GM12878 (cell line): ENCODE data around the gene NEBL. TPM values are rescaled to one million over a fixed set of nuclear protein-coding genes. Genes with fewer than 3 reads are reported as not detected.

Source experiments
- ATAC-seq: fragments of 200-7000 bp; cut with Tn5 transposase; 3 replicates; pipeline ENCODE4 v1.9.1; 2020; ENCODE audit warnings: mild to moderate bottlenecking, moderate library complexity
- BruUV-seq: library from RNA; stranded (reverse); fragments of 400-500 nt; replicated peaks from 2 replicates; lab custom pipeline; 2021; lab: Mats Ljungman, UMichigan
- CTCF ChIA-PET: fragments of 300-600 bp; sonication (Branson Sonifier 250); formaldehyde crosslinking; extraction: SDS; loops from one replicate; lab custom pipeline; 2021; ENCODE audit warnings: inconsistent platforms; lab: Yijun Ruan, JAX
- POLR2A ChIA-PET: fragments of 350-600 bp; formaldehyde crosslinking; extraction: SDS; loops from one replicate; lab custom pipeline; 2021; ENCODE audit warnings: inconsistent platforms; lab: Charles Lee
- RAD21 ChIA-PET: fragments of 300-600 bp; sonication (Branson Sonifier 250); formaldehyde crosslinking; loops from one replicate; lab custom pipeline; 2023; ENCODE audit warnings: antibody characterized with exemption; ENCODE audit not compliant: unreplicated experiment; lab: Charles Lee
- SMC1A ChIA-PET: fragments of 300-600 bp; sonication (Branson Sonifier 250); formaldehyde crosslinking; loops from one replicate; lab custom pipeline; 2023; ENCODE audit not compliant: unreplicated experiment, uncharacterized antibody; lab: Charles Lee
- DNase-seq: peaks from one replicate; pipeline ENCODE4 v3.0.0-alpha.2; 2011; ENCODE audit warnings: low read depth, low spot score
- FAIRE-seq: peaks from 3 replicates; lab custom pipeline; 2011; peaks lifted over from hg19 to GRCh38; lab: Jason Lieb, UNC
- H2AFZ ChIP-seq: 2 replicates; pipeline ENCODE4 v1.6.0; 2011; ENCODE audit warnings: low read depth, low read length, control low read depth; ENCODE audit not compliant: control insufficient read depth
- H3K27ac ChIP-seq: 2 replicates; pipeline ENCODE4 v1.5.1; 2011; ENCODE audit warnings: control low read depth; ENCODE audit not compliant: control insufficient read depth, insufficient read depth
- H3K27me3 ChIP-seq, 2 experiments: replicated peaks in 1 of 2; 2 replicates each; pipeline versions ENCODE4 v1.6.0 to v1.6.1; 2011; ENCODE audit warnings: low read length in 1 of 2; ENCODE audit not compliant: control insufficient read depth in 2 of 2, insufficient read depth in 2 of 2
- H3K36me3 ChIP-seq, 2 experiments: 2 replicates each; pipeline ENCODE4 v1.5.1; 2011; ENCODE audit warnings: low read length in 1 of 2; ENCODE audit not compliant: control insufficient read depth in 2 of 2, insufficient read depth in 2 of 2
- H3K4me1 ChIP-seq: 2 replicates; pipeline ENCODE4 v1.6.1; 2011; ENCODE audit warnings: mild to moderate bottlenecking, low read length, moderate library complexity, mixed read lengths; ENCODE audit not compliant: control insufficient read depth, insufficient read depth
- H3K4me2 ChIP-seq: 2 replicates; pipeline ENCODE4 v1.6.0; 2011; ENCODE audit warnings: control low read depth; ENCODE audit not compliant: control insufficient read depth, insufficient read depth
- H3K4me3 ChIP-seq: fragments of 200-600 bp; sonication (generic); 2 replicates; pipeline ENCODE4 v1.5.1; 2016
- H3K79me2 ChIP-seq: 2 replicates; pipeline ENCODE4 v1.6.0; 2011; ENCODE audit warnings: low read length; ENCODE audit not compliant: control insufficient read depth, insufficient read depth
- H3K9ac ChIP-seq: 2 replicates; pipeline ENCODE4 v1.8.0; 2011; ENCODE audit warnings: low read length, control low read depth, mixed read lengths; ENCODE audit not compliant: control insufficient read depth, insufficient read depth
- H3K9me3 ChIP-seq: replicated peaks from 3 replicates; pipeline ENCODE4 v1.5.1; 2011; ENCODE audit warnings: mild to moderate bottlenecking, low read length; ENCODE audit not compliant: control insufficient read depth, insufficient read depth
- H4K20me1 ChIP-seq: 2 replicates; pipeline ENCODE4 v1.6.0; 2011; ENCODE audit not compliant: control insufficient read depth, insufficient read depth
- BCL11A ChIP-seq: IDR thresholded peaks from 2 replicates; pipeline ENCODE4 v1.6.1; 2011; ENCODE audit warnings: low read depth, low read length
- E2F8 ChIP-seq: fragments of 450-650 bp; IDR thresholded peaks from 2 replicates; pipeline ENCODE4 v1.6.1; 2018; ENCODE audit warnings: mild to moderate bottlenecking, low read depth, moderate library complexity; ENCODE audit not compliant: partially characterized antibody
- EGR1 ChIP-seq, 2 experiments: IDR thresholded peaks; 1 replicate in 1 of 2; 2 replicates in 1 of 2; pipeline ENCODE4 v1.6.1; 2011 to 2012; ENCODE audit warnings: low read depth in 2 of 2, low read length in 2 of 2, borderline replicate concordance in 1 of 2, mild to moderate bottlenecking in 1 of 2, moderate library complexity in 1 of 2
- EP300 ChIP-seq, 2 experiments: fragments of 150-350 bp in 1 of 2; IDR thresholded peaks; 2 replicates each; pipeline ENCODE4 v1.6.1; 2011 to 2012; ENCODE audit warnings: low read depth in 2 of 2, low read length in 2 of 2, borderline replicate concordance in 1 of 2, improper control_type of control experiment in 1 of 2, inconsistent platforms in 1 of 2; ENCODE audit not compliant: control insufficient read depth in 1 of 2
- FOXM1 ChIP-seq: IDR thresholded peaks from 2 replicates; pipeline ENCODE4 v1.6.1; 2012; ENCODE audit warnings: low read depth, mild to moderate bottlenecking, inconsistent platforms, low read length, moderate library complexity
- GATAD2B ChIP-seq: fragments of 450-650 bp; conservative IDR thresholded peaks from 2 replicates; pipeline ENCODE4 v1.6.1; 2017; ENCODE audit warnings: low read depth, mild to moderate bottlenecking, moderate library complexity
- HSF1 ChIP-seq: fragments of 150-350 bp; IDR thresholded peaks from 2 replicates; pipeline ENCODE4 v1.6.1; 2014; ENCODE audit warnings: mild to moderate bottlenecking, low read depth, low read length
- JUNB ChIP-seq: IDR thresholded peaks from 2 replicates; pipeline ENCODE4 v1.6.1; 2016; ENCODE audit warnings: antibody characterized with exemption, mild to moderate bottlenecking
- MTA3 ChIP-seq: IDR thresholded peaks from 2 replicates; pipeline ENCODE4 v1.6.1; 2012; ENCODE audit warnings: low read length, inconsistent platforms, borderline replicate concordance
- NKRF ChIP-seq: fragments of 450-650 bp; conservative IDR thresholded peaks from 2 replicates; pipeline ENCODE4 v1.6.1; 2017; ENCODE audit warnings: mild to moderate bottlenecking, moderate library complexity
- SREBF2 ChIP-seq: IDR thresholded peaks from 2 replicates; pipeline ENCODE4 v1.6.1; 2012; ENCODE audit warnings: mild to moderate bottlenecking, low read length
- SUZ12 ChIP-seq: fragments of 200-600 bp; sonication (generic); IDR thresholded peaks from one replicate; pipeline ENCODE4 v1.6.1; 2018; ENCODE audit warnings: antibody characterized with exemption, mild to moderate bottlenecking; ENCODE audit not compliant: unreplicated experiment
- ZBTB40 ChIP-seq: fragments of 450-650 bp; IDR thresholded peaks from 2 replicates; pipeline ENCODE4 v1.6.1; 2016; ENCODE audit warnings: mild to moderate bottlenecking, moderate library complexity, borderline replicate concordance
- WGBS: methylation state at CpG from one replicate; pipeline ENCODE4 v1.1.6; 2016; ENCODE audit warnings: low lambda C conversion rate; ENCODE audit not compliant: insufficient replicate concordance, insufficient coverage; ENCODE audit errors: missing lambda C conversion rate; 5-methylcytosine and 5-hydroxymethylcytosine counted together
- in situ Hi-C: fragments of 300-500 bp; cut with MboI; formaldehyde crosslinking; loops from 9 replicates; pipeline ENCODE4 v1.14.3; 2018; ENCODE audit warnings: mixed read lengths
- intact Hi-C: fragments of 100-400 bp; cut with micrococcal nuclease; formaldehyde crosslinking; loops from one replicate; pipeline ENCODE4 v1.14.2; 2022; ENCODE audit not compliant: unreplicated experiment
- polyA plus RNA-seq, 11 experiments: library from polyadenylated mRNA; depleted of rRNA in 4 of 11; unstranded in 6 of 11; stranded (reverse) in 5 of 11; fragments of >200 nt; fragmentation: Nextera tagmentation in 4 of 11; fragmentation: Illumina TruSeq in 1 of 11; extraction: Ambion mirVana in 4 of 11; extraction: Trizol in 1 of 11; gene quantifications; 1 replicate in 1 of 11; 2 replicates in 10 of 11; pipeline versions ENCODE4 v1.2.1 to v1.2.3, GENCODE V29; 2011 to 2016; ENCODE audit warnings: inconsistent platforms in 2 of 11, missing spikeins in 2 of 11, low read depth in 1 of 11
- total RNA-seq, 4 experiments: library from RNA; depleted of rRNA in 3 of 4; stranded (reverse); fragments of >200 nt in 3 of 4; fragmentation: Illumina TruSeq in 1 of 4; extraction: Trizol in 1 of 4; gene quantifications; 2 replicates each; pipeline versions ENCODE4 v1.2.1 to v1.2.3, GENCODE V29; 2013 to 2021

Gene NEBL
- total and polyA plus RNA-seq, 10 of the 15 experiments (the other 5 are each of a cell fraction or from before 2014, with no cell fraction given), result 0.04 to 0.56 (median 0.11) TPM; not detected in 6

- intact Hi-C loops (no loop called here), in situ Hi-C loops (loop anchor here (25.0 kb wide), 2 partner anchors 391 to 866 kb away; no protein-coding TSS in a partner anchor)
- no peak overlapping the region for H3K9ac ChIP-seq
- no peak for DNase-seq
- no peak for TF ChIP-seq NKRF
- TF ChIP-seq FOXM1, result no peak
- TF ChIP-seq MTA3, result no peak
- TF ChIP-seq BCL11A, result no peak
- TF ChIP-seq SUZ12, result no peak
- no peak for TF ChIP-seq GATAD2B
- TF ChIP-seq ZBTB40, result no peak
- TF ChIP-seq E2F8, result no peak
- no peak for TF ChIP-seq JUNB
- TF ChIP-seq SREBF2, result no peak
- no peak for TF ChIP-seq EGR1 (IDR thresholded peaks at IDR 0.05; ENCODE audit: borderline replicate concordance in 1 of 2, low read depth in 2 of 2, low read length in 2 of 2)
- no peak for TF ChIP-seq EP300 (IDR thresholded peaks at IDR 0.05; ENCODE audit: borderline replicate concordance in 1 of 2, control insufficient read depth in 1 of 2, low read depth in 2 of 2, low read length in 2 of 2)
- TF ChIP-seq HSF1, result no peak
- TF ChIP-seq, all 136 proteins: peak for 0
- ATAC-seq, result no peak
- no peak overlapping the region for H3K4me2 ChIP-seq
- FAIRE-seq, result no peak
- ChIA-PET SMC1A (no interaction called here), RAD21 (interaction anchor here (1.4 kb wide), 1 partner anchor 12 kb away, joined by 3 read pairs; no protein-coding TSS in a partner anchor), CTCF (no interaction called here), POLR2A (interaction anchor here (0.6 kb wide), 1 partner anchor 145 kb away, joined by 4 read pairs; no protein-coding TSS in a partner anchor)
- H4K20me1 ChIP-seq, result no peaks in the 10 kb centered on the region
- H3K9me3 ChIP-seq, result no peaks in the 10 kb centered on the region
- no peak overlapping the region for H3K27ac ChIP-seq
- WGBS, result 56% methylated on average over 3 of the region's 3 CpGs
- no peak overlapping the region for H2AFZ ChIP-seq
- H3K27me3 ChIP-seq, result no peaks in the 10 kb centered on the region
- no peak overlapping the region for H3K4me3 ChIP-seq
- H3K36me3 ChIP-seq, result no peaks in the 10 kb centered on the region
- no TSS peak for BruUV-seq
- no peaks in the 10 kb centered on the region for H3K4me1 ChIP-seq
- no peaks in the 10 kb centered on the region for H3K79me2 ChIP-seq
These were observed 26.3 kb downstream of the NEBL start for GRCh38 chr10:20870834-20871233.
